AG08395 (cell line): ENCODE data around the gene KRT78.
A peak's percentile ranks its signal among the peaks of the same experiment; 100 is the strongest.
"Not testable (repeated sequence)": the region's sequence is repeated elsewhere in the genome, so short reads cannot be mapped to it uniquely, and the experiment has no call there.

ENCODE experiments used
- DNase-seq: peaks from one replicate; pipeline ENCODE4 v3.0.0; 2012; ENCODE audit warnings: mixed read lengths, low spot score

The KRT78 gene

DNA sequence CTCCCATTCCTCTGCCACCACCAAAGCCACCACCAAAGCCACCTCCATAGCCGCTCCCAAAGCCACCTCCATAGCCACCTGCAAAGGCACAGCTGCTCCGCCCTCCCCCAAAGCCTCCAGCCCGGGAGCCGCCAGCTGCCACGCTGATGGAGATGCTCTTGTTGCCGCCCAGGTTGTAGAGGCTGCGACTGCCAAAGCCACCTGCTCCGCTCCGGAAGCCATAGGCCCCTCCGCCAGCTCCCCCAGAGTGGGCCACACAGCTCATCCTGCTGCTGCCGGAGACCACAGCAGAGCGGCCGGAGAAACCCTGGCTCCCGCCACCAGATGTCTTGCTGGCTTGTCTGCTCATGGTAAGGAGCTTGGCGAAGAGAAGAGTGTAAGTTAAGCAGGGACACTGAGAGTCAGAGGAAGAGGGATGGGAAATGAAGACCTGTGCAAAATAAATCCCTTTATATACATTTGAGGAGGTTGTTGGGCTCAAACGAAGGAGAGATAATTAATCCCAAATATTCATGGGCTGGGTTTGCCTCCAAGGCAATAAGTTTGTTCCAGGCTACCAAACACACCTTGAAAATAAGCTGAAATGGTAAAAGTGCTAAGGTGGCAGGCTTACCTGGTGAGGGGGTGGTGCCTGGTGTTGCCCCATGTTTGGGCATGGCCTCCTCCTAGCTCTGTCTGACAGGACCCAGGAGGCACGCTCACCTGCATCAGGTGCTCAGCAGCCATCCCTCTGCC is 52.9 kb downstream of the KRT78 start, which contains the start of gene KRT3:
TSS of gene KRT3 (minus strand) at position 424 of the 735 bp plus-strand sequence. CDS start at position 349, 75 bp downstream.
- DNase-seq: no peak

DNA sequence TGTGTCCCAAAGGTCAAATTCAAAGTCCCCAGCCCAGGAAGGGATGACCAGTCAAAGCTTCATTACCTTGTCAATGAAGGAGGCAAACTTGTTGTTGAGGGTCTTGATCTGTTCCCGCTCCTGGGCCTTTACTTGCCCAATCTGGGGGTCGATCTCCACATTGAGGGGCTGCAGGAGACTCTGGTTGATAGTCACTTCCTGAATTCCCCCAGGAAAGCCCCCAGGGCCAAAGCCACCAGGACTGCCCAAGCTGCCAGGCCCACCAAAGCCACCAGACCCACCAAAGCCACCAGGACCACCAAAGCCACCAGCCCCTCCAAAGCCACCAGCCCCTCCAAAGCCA is 53.5 kb downstream of the KRT78 start:
- not testable (repeated sequence) for DNase-seq

- DNase-seq: peak; percentile 35
Observed at GRCh38 chr12:52794479-52795331, 54.1 kb downstream of the KRT78 start.

DNA sequence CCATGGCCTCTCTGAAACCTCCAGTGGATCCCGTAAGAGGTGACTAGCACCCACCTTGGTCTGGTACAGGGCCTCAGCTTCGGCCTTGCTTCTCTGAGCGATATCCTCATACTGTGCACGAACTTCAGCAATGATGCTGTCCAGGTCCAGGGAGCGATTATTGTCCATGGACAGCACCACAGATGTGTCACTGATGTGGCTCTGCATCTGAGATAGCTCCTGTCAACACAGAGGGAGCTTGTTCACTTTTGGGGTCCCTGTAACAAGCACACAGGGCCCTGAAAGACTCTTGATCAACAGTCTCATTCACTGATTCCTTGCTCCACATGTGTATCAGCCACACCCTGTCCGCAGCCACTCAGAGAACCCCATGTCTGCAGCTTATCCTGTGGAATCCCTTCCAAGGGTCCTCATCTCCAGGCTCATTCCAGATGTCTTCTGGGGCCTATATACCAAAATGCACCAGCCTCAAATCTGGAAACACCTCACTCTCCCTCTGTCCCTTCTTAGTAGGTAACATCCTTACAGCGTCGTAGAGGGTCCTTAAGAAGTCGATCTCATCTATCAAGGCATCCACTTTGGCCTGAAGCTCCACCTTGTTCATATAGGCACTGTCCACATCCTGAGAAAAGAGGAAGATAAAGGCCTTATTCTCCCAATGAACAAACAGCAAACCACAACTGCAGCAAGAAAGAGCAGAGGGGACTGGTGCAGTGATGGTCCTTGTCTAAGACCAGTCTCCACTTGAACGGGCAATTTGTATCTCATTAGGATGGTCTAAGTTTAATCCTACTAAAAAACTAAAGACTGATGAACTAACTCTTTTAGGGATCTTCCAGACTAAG is 56.4 kb downstream of the KRT78 start:
- no peak for DNase-seq

- no peak for DNase-seq
Observed at GRCh38 chr12:52791271-52792184, 57.3 kb downstream of the KRT78 start.

- DNase-seq: no peak
Observed at GRCh38 chr12:52790427-52791270, 58.1 kb downstream of the KRT78 start.

DNA sequence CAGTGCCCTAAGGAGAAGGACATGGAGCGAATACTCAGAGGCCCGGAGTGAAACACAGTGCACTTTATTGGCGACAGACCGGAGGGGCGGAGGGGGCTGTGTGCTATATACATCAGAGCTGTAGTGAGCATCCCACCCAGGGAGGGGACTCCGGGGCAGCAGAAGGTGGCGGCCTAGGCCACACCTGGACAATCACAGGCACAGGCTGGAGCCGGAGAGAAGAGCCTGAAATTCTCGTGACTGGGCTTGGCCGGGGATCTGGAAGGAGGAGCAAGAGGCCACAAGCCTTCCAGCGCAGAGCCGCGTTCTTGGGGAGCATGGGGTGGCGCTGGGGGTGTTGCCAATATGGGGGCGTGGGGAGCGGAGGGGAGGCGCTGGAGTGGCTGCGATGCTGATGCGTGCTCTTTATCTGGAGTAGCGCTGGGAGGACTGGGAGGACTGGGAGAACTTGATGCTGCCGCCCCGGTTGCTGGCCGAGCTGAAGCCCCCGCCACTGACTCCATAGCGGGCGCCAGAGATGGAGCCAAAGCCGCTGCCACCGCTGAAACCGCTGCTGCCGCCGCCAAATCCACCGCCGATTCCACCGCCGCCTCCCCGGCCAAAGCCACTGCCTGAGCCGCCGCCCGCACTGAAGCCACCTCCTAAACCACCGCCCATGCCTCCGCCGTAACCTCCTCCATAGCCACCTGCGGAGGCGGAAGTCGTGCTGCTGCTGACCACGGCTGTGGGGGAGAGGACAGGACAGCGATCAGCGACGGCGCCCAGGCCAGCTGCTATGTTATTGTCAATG is 59.0 kb downstream of the KRT78 start:
- DNase-seq: no peak

DNA sequence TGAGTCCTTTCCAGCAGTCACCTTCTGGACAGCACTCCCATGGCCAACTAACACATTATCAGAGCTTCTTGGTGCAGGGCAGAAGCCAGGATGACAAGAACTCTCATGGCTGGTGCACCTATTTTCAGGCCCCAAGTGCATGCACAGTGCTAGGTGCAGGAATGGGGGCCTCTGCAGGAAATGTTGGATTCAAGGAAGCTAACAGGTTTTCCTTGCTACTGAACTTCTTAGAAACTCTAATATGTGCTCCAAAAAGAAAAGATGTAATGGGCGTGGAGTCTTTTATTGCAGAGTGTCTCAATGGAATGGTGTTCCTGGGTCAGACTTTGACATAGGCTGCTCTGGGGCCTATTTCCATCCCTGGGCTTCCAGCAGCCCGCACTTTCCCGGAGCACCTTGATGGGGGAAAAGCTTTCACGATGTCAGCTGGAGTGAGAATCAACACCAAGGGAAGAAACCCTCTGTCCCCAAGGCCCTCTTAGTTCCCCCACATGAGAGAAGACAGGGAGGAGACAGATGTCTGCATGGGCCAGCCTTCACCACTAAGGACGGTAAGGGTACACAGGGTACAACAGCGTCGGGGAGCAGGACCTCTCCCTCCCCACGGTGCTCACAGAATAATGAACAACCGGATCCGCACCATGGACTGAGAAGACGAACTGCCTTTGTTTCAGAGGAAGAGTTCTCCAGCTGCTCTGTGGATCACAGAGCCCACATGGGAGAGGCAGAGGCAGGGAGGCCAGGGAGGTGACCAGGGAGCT is 59.7 kb downstream of the KRT78 start:
- DNase-seq: no peak

DNA sequence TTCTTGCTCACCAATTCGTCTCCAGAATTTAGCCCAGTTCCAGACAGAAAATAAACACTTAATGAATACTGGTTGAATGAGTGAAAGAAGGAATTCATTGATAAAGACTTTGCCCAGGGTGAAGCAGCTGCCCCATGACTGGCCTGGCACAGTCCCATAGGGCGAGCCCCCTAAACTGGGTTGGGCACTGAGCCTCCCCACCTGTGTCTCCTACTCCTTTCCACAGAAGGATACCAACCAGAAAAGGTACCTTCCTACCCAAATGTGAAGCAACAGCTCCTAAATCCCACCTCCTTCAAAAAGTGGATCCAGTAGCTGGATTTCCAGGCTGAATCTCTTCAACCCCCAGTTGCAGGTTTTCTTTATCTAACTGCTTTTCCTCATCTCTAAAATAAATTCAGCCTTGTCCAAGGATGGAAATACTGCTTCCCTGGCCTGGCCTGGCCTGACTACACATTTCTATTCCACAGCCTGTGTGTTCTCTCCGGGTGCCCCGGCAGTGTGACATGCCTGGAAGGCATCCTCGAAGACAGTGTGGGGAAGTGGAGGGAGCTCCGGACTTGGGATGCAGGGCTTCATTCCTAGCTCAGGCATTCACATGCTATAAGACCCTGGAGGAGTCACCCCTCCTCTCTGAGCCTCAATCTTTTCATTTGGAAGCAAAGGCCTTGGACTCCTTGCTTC is 60.5 kb downstream of the KRT78 start:
- no peak for DNase-seq
